OCI-LY7 (cell line): Measurements from ENCODE around the gene EXPH5.

Source experiments
- EZH2phosphoT487 ChIP-seq: fragments of 200-600 bp; sonication (generic); IDR thresholded peaks from 2 replicates; pipeline ENCODE4 v1.6.1; 2018; ENCODE audit warnings: low read depth, borderline replicate concordance, mild to moderate bottlenecking, mixed run types, antibody characterized with exemption, low read length, moderate library complexity, mixed read lengths
- TF ChIP-seq, protein P1 (sequence below): fragments of 200-600 bp; sonication (generic); conservative IDR thresholded peaks from 2 replicates; pipeline ENCODE4 v1.5.1; 2014; ENCODE audit warnings: mild to moderate bottlenecking, antibody characterized with exemption, low read length, moderate library complexity, mixed read lengths

DNA sequence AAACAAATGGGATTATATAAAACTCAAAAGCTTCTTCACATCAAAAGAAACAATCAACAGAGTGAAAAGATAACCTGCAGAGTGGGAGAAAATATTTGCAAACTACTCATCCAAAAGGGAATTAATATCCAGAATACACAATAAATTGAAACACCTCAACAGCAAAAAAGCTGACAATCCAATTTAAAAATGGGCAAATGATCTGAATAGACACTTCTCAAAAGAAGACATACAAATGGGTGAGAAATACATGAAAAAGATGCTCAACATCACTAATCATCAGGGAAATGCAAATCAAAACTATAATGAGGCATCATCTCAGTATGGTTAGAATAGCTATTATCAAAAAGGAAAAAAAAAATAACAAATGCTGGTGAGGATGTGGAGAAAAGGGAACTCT, 13.5 kb downstream of the EXPH5 start:
- TF ChIP-seq, protein P1, sequence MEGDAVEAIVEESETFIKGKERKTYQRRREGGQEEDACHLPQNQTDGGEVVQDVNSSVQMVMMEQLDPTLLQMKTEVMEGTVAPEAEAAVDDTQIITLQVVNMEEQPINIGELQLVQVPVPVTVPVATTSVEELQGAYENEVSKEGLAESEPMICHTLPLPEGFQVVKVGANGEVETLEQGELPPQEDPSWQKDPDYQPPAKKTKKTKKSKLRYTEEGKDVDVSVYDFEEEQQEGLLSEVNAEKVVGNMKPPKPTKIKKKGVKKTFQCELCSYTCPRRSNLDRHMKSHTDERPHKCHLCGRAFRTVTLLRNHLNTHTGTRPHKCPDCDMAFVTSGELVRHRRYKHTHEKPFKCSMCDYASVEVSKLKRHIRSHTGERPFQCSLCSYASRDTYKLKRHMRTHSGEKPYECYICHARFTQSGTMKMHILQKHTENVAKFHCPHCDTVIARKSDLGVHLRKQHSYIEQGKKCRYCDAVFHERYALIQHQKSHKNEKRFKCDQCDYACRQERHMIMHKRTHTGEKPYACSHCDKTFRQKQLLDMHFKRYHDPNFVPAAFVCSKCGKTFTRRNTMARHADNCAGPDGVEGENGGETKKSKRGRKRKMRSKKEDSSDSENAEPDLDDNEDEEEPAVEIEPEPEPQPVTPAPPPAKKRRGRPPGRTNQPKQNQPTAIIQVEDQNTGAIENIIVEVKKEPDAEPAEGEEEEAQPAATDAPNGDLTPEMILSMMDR, result no peak
- TF ChIP-seq EZH2phosphoT487, result no peak
